VCaP (cell line): ENCODE measurements around the gene TECPR2.

Source experiments
- H3K27ac ChIP-seq: fragments of 450-650 bp; 2 replicates; pipeline ENCODE4 v1.5.1; 2017
- TF ChIP-seq, protein P1 (sequence below): fragments of 450-650 bp; conservative IDR thresholded peaks from 2 replicates; pipeline ENCODE4 v1.5.1; 2017; ENCODE audit warnings: mild to moderate bottlenecking, moderate library complexity

The TECPR2 gene

DNA sequence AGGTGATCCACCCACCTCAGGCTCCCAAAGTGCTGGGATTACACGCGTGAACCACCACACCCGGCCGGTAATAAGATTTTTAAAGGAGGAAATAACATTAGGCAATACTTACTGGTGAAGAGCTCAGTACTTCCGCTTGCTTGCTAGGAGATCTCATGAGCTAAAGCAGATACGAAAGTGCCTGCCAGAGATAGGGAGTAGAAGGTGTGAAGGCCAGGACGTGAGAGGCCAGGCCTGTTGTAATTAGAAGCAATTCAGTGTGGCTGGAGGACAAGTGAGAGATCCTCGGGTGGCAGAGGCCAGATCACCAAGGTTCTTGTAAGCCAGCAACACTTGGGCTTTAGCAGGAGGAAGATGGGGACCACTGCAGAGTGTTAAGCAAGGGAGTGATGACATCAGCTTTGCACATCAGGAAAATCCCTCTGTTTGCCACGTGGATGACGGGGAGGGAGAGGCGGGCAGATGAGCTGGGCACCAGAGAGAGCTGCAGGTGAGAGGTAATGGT lies 7.6 kb downstream of the TECPR2 start:
- TF ChIP-seq, protein P1, sequence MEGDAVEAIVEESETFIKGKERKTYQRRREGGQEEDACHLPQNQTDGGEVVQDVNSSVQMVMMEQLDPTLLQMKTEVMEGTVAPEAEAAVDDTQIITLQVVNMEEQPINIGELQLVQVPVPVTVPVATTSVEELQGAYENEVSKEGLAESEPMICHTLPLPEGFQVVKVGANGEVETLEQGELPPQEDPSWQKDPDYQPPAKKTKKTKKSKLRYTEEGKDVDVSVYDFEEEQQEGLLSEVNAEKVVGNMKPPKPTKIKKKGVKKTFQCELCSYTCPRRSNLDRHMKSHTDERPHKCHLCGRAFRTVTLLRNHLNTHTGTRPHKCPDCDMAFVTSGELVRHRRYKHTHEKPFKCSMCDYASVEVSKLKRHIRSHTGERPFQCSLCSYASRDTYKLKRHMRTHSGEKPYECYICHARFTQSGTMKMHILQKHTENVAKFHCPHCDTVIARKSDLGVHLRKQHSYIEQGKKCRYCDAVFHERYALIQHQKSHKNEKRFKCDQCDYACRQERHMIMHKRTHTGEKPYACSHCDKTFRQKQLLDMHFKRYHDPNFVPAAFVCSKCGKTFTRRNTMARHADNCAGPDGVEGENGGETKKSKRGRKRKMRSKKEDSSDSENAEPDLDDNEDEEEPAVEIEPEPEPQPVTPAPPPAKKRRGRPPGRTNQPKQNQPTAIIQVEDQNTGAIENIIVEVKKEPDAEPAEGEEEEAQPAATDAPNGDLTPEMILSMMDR = no peak
- H3K27ac ChIP-seq = no peak overlapping the region

DNA sequence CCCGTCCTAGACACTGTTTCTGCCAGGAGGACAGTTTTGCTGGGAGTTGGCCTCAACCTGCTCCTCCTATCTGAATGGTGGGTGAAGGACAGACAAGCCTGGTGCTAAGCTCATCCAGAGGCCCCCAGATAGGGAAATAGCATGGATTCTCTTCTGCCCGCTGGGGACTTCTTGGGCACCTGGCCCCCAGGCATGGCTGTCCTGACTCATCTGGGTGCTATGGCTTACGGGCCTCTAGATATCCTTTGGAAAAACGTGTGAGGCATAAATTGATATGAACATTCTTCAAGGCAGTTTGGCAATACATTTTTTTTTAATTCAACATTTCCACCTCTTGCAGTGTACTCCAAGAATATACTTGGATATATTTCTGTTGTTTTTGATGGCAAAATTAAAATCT lies 8.6 kb downstream of the TECPR2 start:
- no peak overlapping the region for H3K27ac ChIP-seq
- TF ChIP-seq, protein P1 = no peak

DNA sequence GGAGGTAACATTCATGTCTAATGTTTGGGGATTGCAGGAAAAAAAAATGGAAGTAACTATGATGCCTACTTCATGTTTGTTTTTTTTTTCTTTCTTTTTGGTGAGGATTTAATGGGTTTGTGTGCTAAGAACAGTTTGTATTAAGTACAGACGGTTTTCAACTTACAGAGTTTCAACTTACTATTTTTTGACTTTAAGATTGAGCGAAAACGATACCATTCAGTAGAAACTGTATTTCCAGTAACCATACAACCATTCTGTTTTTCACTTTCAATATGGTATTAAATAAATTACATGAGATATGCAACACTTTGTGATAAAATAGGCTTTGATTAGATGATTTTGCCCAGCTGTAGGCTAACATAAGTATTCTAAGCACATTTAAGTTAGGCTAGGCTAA lies 10.4 kb downstream of the TECPR2 start:
- TF ChIP-seq, protein P1 = no peak
- no peak overlapping the region for H3K27ac ChIP-seq

DNA sequence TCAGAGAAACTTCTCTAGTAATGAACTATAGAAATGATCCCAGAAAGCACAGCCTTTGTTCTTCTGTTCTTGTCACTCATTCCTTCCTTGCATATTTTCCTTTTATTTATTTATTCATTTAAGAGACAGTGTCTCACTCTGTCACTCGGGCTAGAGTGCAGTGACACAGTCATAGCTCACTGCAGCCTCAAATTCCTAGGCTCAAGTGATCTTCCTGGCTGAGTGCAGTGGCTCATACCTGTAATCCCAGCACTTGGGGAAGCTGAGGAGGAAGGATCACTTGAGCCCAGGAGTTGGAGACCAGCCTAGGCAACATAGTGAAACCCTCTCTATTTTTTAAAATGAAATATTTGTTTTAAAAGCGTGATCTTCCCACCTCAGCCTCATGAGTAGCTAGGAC lies 11.5 kb downstream of the TECPR2 start:
- TF ChIP-seq, protein P1 = no peak

DNA sequence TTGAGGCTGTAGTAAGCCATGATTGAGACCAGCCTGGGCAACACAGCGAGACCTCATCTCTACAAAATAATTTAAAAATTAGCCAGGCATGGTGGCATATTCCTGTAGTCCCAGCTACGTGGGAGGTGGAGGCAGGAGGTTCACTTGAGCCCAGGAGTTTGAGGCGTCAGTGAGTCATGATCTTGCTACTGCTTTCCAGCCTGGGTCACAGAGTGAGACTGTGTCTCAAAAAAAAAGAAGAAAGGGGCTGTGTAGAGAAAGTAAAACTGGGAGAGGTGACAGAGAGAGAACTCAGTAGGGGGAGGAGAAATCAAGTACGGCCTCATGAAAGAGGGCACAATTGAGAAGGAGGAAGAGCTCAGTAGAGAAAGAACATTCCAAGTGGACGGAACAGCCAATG lies 12.4 kb downstream of the TECPR2 start:
- TF ChIP-seq, protein P1 = no peak
- no peak overlapping the region for H3K27ac ChIP-seq

More for the DNA sequence above, 11.5 kb downstream of the TECPR2 start:
- no peak overlapping the region for H3K27ac ChIP-seq

DNA sequence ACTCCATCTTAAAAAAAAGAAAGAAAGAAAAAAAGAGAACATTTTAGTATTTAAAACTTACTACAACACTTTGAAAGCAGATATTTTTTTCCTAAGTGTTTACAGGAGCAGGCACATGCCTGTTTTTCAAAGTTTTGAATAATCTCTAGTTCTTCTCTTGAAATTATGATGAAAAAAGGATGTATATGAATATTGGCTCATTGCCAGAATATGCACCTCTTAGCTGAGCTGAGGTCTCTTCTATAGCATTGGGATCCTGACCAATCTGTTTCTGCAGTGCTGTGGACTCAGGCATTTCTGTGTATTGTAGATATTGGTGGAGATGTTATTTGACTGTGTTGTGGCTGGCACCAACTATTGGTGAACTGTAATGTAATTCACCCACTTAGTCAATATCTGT lies 15.0 kb downstream of the TECPR2 start:
- TF ChIP-seq, protein P1 = no peak
- H3K27ac ChIP-seq = no peak overlapping the region

DNA sequence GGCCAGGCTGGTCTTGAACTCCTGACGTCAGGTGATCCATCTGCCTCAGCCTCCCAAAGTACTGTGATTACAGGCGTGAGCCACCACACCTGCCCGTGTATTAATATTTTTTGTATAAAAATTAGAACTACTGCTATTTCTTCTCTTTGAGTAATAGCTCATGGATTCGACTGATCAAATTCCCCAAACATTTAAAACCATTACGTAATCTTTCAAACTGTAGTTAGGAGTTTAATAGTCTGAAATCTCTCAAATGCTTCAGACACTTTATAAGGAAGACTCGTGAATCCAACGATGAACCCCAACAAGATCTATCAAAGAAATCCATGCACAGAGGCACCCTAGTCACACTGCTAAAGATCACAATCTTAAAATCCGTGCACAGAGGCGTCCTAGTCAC lies 16.1 kb downstream of the TECPR2 start:
- TF ChIP-seq, protein P1 = no peak
- no peak overlapping the region for H3K27ac ChIP-seq

DNA sequence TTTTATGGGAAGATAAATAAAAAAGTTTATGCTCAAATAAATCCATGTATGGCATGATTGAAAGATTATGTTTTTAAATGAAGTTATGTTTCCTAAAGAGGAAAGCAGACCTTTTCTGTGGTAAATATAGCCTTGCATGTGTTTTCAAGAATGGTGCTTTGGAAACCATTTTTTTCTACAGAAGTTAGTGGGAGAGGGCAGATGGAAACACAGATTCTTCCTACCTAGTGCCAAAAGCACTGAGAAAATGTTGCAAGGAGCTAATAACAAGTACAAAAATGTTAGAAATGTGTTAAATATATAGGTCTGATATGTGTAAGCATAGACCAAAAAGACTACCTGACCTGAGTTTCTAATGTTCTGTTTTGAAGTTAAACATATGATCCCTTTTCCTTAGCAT lies 24.3 kb downstream of the TECPR2 start:
- TF ChIP-seq, protein P1 = no peak
- H3K27ac ChIP-seq = no peak overlapping the region
